K562 treated with DMSO at 1 percent for 12 hours (cell line): Measurements from ENCODE around the gene GJB1. TPM values are rescaled to one million over a fixed set of nuclear protein-coding genes. Genes with fewer than 3 reads are reported as not detected.

Experiments
- total RNA-seq: library from RNA; unstranded; fragments of 300-600 nt; gene quantifications from 2 replicates; pipeline ENCODE4 v1.2.3, GENCODE V29; 2022; ENCODE audit not compliant: insufficient read depth

The GJB1 gene
- not detected in 2 replicates for total RNA-seq

DNA sequence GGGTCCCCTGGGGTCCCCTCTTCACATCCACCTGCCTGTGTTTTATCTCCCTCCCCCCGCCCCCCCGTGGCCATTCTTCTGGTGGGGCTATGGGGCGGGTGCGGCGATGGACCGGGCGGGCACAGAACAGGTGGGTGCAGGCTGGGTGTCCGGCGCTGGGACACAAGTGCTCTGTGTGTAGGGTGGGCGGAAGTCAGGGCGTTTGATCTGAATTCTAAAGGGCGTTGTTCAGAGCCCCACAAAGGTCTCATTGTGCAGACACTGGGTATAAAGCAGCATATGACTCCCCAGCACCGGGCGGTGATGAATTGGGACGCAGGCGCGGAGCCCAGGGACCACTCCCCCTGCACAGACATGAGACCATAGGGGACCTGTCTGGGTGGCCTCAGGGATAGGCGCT lies at the start of gene GJB1:
GJB1 (plus strand) TSS at position 296 of the 400 bp plus-strand sequence. CDS start 484 bp downstream, outside the sequence.

DNA sequence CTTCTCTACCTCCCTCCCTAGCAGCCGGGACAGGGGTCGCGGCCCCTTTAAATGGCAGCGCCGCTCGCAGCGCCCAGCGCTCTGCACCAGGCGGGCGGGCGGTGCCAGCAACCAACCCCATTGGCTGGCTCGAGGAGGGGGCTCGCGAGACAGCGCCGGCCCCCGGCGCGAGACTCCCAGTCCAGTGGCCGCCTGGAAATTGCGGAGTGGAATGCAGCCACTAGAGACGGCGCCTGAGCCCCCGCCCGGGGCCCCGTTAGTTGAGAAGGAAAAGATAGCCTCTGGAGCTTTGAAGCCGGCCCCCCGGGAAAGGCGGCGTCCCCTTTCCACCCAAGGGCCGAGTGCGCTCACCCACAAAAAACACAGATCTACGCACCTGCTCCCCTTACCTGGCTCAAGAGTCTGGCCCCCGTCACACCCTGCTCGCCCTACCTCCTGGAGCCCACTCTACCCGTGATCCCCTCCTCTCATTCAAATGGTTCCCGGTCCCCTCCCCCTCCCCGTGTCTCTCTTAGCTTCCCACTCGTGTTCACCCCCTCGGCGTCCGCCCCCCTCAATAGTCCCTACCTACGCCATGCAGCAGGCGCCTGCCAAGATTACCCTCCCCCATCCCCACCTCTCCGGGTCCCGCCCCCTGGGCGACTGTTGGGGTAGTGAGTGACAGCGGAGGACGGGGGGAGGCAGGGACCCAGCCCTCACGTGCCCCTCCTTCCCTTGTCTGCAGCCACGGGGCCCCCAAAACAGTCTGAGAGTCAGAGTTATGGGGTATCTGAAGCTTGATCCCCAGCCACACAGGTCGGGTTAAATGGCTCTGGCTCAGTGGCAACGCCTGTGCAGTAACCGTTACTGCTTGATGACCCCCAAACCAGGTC lies 31.3 kb downstream of the GJB1 start, which contains the start of gene ZMYM3:
ZMYM3 (minus strand) TSS at position 49 of the 872 bp plus-strand sequence. CDS start 885 bp downstream, outside the sequence.

Other genes starting within 250 kb of the GJB1 start
- gene SNX12, start 154.9 kb upstream of the GJB1 start, total RNA-seq, result 23.3 and 39.3 TPM in 2 replicates
- 15.4 and 24.4 TPM in 2 replicates for gene FOXO4, start 127.4 kb upstream of the GJB1 start, total RNA-seq
- gene CXorf65, start 116.5 kb upstream of the GJB1 start, total RNA-seq, result 1.5 TPM in 1 of 2 replicates, not detected in the other
- 6.2 and 7.0 TPM in 2 replicates for gene IL2RG, start 111.6 kb upstream of the GJB1 start, total RNA-seq
- gene MED12, start 104.6 kb upstream of the GJB1 start, total RNA-seq, result 7.6 and 52.7 TPM in 2 replicates
- gene NLGN3, start 78.4 kb upstream of the GJB1 start, total RNA-seq, result 0.58 and 2.1 TPM in 2 replicates
- gene ZMYM3, start 30.9 kb downstream of the GJB1 start, total RNA-seq, result 8.2 and 26.9 TPM in 2 replicates
- 216 and 402 TPM in 2 replicates for gene NONO, start 60.4 kb downstream of the GJB1 start, total RNA-seq
- gene ITGB1BP2, start 78.5 kb downstream of the GJB1 start, total RNA-seq, result 0.99 and 1.5 TPM in 2 replicates
- gene TAF1, start 143.1 kb downstream of the GJB1 start, total RNA-seq, result 6.0 and 25.3 TPM in 2 replicates